Endothelial cell of umbilical vein (primary cell): ENCODE results near the gene DYNC2H1.

Experiments
- CTCF ChIP-seq, 2 donors: IDR thresholded peaks; 1 replicate in 1 of 2; 2 replicates in 1 of 2; pipeline ENCODE4 v1.5.1; 2011; ENCODE audit warnings: low read length in 2 of 2, mild to moderate bottlenecking in 2 of 2, moderate library complexity in 2 of 2, control low read depth in 1 of 2, inconsistent platforms in 1 of 2, low read depth in 1 of 2; ENCODE audit not compliant: insufficient read depth in 1 of 2; ENCODE audit errors: extremely low read depth in 1 of 2
- EZH2 ChIP-seq: IDR thresholded peaks from 2 replicates; pipeline ENCODE4 v1.6.1; 2012; ENCODE audit warnings: borderline replicate concordance, low read depth, mild to moderate bottlenecking, moderate library complexity, low read length, inconsistent platforms; ENCODE audit not compliant: severe bottlenecking
- MYC ChIP-seq: IDR thresholded peaks from one replicate; pipeline ENCODE4 v1.6.1; 2011; ENCODE audit warnings: mild to moderate bottlenecking, low read depth, low read length

DNA sequence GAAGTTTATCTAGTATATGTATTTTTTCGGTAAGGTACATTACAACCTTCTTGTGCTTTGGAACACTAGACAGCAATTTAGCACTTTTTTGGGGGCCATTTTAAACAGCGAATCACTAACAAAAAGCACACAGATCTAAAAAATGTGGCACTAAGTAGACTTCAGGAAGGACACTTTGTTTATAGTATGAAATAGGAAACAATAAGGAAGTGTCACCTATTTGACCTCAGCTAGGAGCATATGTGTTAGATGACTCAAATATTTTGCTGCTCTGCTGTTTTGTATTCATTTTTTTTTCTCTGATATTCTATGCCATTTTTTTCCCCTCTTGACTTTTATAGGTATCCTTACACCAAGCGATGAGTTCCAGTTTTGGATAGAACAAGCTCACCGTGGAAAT, 5.6 kb downstream of the DYNC2H1 start:
- TF ChIP-seq CTCF (IDR thresholded peaks at IDR 0.05; ENCODE audit: extremely low read depth in 1 of 2, insufficient read depth in 1 of 2, low read depth in 1 of 2, low read length in 2 of 2) (no peak), EZH2 (no peak), MYC (no peak)
